WERI-Rb-1 (cell line): ENCODE data around the gene EBF3.

Experiments
- DNase-seq: peaks from one replicate; pipeline ENCODE4 v3.0.0-alpha.2; 2020
- H3K27ac ChIP-seq: fragments of 250-450 bp; sonication (Bioruptor Pico); 2 replicates; pipeline ENCODE4 v1.5.1; 2020; ENCODE audit warnings: mild to moderate bottlenecking, moderate library complexity
- H3K27me3 ChIP-seq: fragments of 250-450 bp; sonication (Bioruptor Pico); 2 replicates; pipeline ENCODE4 v1.5.1; 2021; ENCODE audit warnings: mild to moderate bottlenecking, low read depth, moderate library complexity; ENCODE audit not compliant: insufficient read depth, severe bottlenecking
- H3K36me3 ChIP-seq: fragments of 250-450 bp; sonication (Bioruptor Pico); 2 replicates; pipeline ENCODE4 v1.5.1; 2020; ENCODE audit warnings: mild to moderate bottlenecking, moderate library complexity
- H3K4me3 ChIP-seq: 2 replicates; pipeline ENCODE4 v1.5.1; 2011; ENCODE audit warnings: low read depth, mild to moderate bottlenecking, control low read depth, low read length
- H3K9me3 ChIP-seq: fragments of 250-450 bp; sonication (Bioruptor Pico); 2 replicates; pipeline ENCODE4 v1.5.1; 2021; ENCODE audit warnings: mild to moderate bottlenecking, moderate library complexity; ENCODE audit not compliant: severe bottlenecking
- CTCF ChIP-seq: IDR thresholded peaks from 2 replicates; pipeline ENCODE4 v1.5.1; 2011; ENCODE audit warnings: low read depth, mild to moderate bottlenecking, control low read depth, inconsistent platforms, low read length

Gene EBF3

GRCh38 chr10:129887381-129887905, 76.6 kb downstream of the EBF3 start:
- Histone ChIP-seq H3K9me3 (no peaks in the 10 kb centered on the region), H3K27me3 (no peaks in the 10 kb centered on the region), H3K4me3 (no peak overlapping the region), H3K36me3 (no peaks in the 10 kb centered on the region), H3K27ac (no peak overlapping the region)
- DNase-seq = no peak
- TF ChIP-seq CTCF = no peak

- TF ChIP-seq CTCF = no peak
- H3K36me3 ChIP-seq = no peaks in the 10 kb centered on the region
- no peak overlapping the region for H3K4me3 ChIP-seq
- H3K9me3 ChIP-seq = no peaks in the 10 kb centered on the region
- H3K27me3 ChIP-seq = no peaks in the 10 kb centered on the region
- no peak overlapping the region for H3K27ac ChIP-seq
- DNase-seq = no peak
Observed at GRCh38 chr10:129886263-129886662, 77.8 kb downstream of the EBF3 start.

- DNase-seq = no peak
- Histone ChIP-seq H3K9me3 (no peaks in the 10 kb centered on the region), H3K27me3 (no peaks in the 10 kb centered on the region), H3K27ac (no peak overlapping the region), H3K36me3 (no peaks in the 10 kb centered on the region), H3K4me3 (no peak overlapping the region)
- no peak for TF ChIP-seq CTCF
Observed at GRCh38 chr10:129885526-129885925, 78.5 kb downstream of the EBF3 start.

GRCh38 chr10:129884398-129885078, 79.5 kb downstream of the EBF3 start:
- Histone ChIP-seq H3K9me3 (no peaks in the 10 kb centered on the region), H3K27me3 (no peaks in the 10 kb centered on the region), H3K4me3 (no peak overlapping the region), H3K27ac (no peak overlapping the region), H3K36me3 (no peaks in the 10 kb centered on the region)
- TF ChIP-seq CTCF = no peak
- no peak for DNase-seq

- no peak for TF ChIP-seq CTCF
- Histone ChIP-seq H3K4me3 (no peak overlapping the region), H3K27ac (no peak overlapping the region), H3K27me3 (no peaks in the 10 kb centered on the region), H3K9me3 (no peaks in the 10 kb centered on the region), H3K36me3 (no peaks in the 10 kb centered on the region)
- no peak for DNase-seq
Observed at GRCh38 chr10:129883626-129884397, 80.3 kb downstream of the EBF3 start.
